ENCODE data around the gene LBX2.
A peak's percentile ranks its signal among the peaks of the same experiment; 100 is the strongest.

The LBX2 gene

DNA sequence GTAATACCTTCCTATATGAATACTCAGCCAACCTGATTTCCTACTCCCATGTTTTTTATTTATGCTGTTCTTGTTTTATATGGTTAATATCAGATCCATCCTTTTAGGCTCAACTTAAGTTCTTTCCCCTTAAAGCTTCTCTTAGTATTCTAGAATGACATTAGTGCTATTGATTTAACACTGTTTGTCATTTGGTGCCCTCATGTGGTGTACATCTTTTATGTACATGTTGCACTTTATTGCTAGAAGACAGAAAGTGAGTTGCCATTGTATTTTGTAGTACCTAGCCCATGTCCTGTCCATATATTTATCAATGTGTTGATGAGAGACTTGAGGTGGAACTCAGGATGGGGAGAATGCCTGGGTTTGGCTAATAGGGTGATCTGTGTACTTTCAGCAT, 32.8 kb upstream of the LBX2 start:
- no peaks in the 10 kb centered on the region for H3K27me3 ChIP-seq (ENCODE audit: insufficient read depth, low read depth)
- H3K4me3 ChIP-seq (IDR thresholded peaks at IDR 0.05; ENCODE audit: insufficient read depth, low read depth, low read length) = no peak overlapping the region
- TF ChIP-seq, protein P1, sequence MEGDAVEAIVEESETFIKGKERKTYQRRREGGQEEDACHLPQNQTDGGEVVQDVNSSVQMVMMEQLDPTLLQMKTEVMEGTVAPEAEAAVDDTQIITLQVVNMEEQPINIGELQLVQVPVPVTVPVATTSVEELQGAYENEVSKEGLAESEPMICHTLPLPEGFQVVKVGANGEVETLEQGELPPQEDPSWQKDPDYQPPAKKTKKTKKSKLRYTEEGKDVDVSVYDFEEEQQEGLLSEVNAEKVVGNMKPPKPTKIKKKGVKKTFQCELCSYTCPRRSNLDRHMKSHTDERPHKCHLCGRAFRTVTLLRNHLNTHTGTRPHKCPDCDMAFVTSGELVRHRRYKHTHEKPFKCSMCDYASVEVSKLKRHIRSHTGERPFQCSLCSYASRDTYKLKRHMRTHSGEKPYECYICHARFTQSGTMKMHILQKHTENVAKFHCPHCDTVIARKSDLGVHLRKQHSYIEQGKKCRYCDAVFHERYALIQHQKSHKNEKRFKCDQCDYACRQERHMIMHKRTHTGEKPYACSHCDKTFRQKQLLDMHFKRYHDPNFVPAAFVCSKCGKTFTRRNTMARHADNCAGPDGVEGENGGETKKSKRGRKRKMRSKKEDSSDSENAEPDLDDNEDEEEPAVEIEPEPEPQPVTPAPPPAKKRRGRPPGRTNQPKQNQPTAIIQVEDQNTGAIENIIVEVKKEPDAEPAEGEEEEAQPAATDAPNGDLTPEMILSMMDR (conservative IDR thresholded peaks at IDR 0.05; ENCODE audit: low read depth, low read length) = peak; percentile 51; the same call in 1 of the 2 replicates
- no peaks in the 10 kb centered on the region for H4K20me1 ChIP-seq (ENCODE audit: insufficient read depth)
- no peak overlapping the region for H3K9ac ChIP-seq
- H3K79me2 ChIP-seq (ENCODE audit: insufficient read depth, low read depth) = peaks cover 30% of the 10 kb centered on the region
- no peaks in the 10 kb centered on the region; the same call in 1 of the 2 replicates for H3K36me3 ChIP-seq (ENCODE audit: insufficient read depth)
- no peak overlapping the region for H3K27ac ChIP-seq
- H2AFZ ChIP-seq (ENCODE audit: low read depth) = no peak overlapping the region
- peaks cover 22% of the 10 kb centered on the region for H3K4me1 ChIP-seq (ENCODE audit: low read depth, poor library complexity, severe bottlenecking)
- no peak overlapping the region for H3K4me2 ChIP-seq

DNA sequence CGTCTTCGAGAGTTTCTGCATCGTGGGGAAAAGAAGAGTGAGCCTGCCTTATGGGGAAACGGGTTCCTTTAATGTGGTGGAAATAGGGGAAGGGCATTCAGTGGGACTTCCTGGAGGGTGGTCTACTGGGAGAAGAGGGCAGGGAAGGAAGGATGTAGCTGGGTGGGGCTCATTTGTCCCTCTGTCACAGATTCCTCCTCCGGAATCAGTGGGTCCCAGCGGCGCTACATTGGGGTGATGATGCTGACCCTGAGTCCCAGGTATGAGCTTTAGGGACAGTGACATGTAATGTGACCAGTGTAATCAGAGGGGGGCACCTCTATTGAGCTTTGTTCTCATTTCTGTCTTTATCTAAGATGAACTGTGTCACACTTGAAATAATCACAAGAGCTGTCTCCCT, 32.3 kb upstream of the LBX2 start:
- Histone ChIP-seq H3K27me3 (ENCODE audit: insufficient read depth, low read depth) (no peaks in the 10 kb centered on the region), H3K9ac (no peak overlapping the region), H3K4me1 (ENCODE audit: low read depth, poor library complexity, severe bottlenecking) (peaks cover 22% of the 10 kb centered on the region), H3K79me2 (ENCODE audit: insufficient read depth, low read depth) (peaks cover 30% of the 10 kb centered on the region), H3K4me2 (peak overlapping the region; percentile 90; the same call in 1 of the 2 replicates), H3K27ac (no peak overlapping the region), H2AFZ (ENCODE audit: low read depth) (no peak overlapping the region), H3K36me3 (ENCODE audit: insufficient read depth) (peaks cover 2% of the 10 kb centered on the region; the same call in 1 of the 2 replicates), H4K20me1 (ENCODE audit: insufficient read depth) (no peaks in the 10 kb centered on the region), H3K4me3 (IDR thresholded peaks at IDR 0.05; ENCODE audit: insufficient read depth, low read depth, low read length) (no peak overlapping the region)
- TF ChIP-seq, protein P1 (conservative IDR thresholded peaks at IDR 0.05; ENCODE audit: low read depth, low read length) = no peak

DNA sequence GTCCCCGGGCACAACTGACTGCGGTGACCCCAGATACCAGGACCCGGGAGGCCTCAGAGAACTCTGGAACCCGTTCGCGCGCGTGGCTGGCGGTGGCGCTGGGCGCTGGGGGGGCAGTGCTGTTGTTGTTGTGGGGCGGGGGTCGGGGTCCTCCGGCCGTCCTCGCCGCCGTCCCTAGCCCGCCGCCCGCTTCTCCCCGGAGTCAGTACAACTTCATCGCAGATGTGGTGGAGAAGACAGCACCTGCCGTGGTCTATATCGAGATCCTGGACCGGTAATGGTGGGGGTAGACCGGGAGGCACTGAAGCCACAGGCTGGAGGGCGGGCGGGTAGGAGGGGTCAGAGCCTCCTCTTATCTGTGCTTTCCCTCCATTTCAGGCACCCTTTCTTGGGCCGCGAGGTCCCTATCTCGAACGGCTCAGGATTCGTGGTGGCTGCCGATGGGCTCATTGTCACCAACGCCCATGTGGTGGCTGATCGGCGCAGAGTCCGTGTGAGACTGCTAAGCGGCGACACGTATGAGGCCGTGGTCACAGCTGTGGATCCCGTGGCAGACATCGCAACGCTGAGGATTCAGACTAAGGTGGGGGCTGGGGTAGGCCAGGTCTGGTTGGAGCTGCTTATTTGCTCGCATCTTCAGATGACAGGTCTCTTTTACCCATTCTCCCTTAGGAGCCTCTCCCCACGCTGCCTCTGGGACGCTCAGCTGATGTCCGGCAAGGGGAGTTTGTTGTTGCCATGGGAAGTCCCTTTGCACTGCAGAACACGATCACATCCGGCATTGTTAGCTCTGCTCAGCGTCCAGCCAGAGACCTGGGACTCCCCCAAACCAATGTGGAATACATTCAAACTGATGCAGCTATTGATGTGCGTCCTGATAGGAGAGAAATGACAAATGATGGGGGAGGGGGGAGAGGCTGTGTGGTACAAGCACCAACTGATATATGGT, 31.1 kb upstream of the LBX2 start:
- H3K4me3 ChIP-seq (IDR thresholded peaks at IDR 0.05; ENCODE audit: insufficient read depth, low read depth, low read length) = peak overlapping the region; percentile 72
- peak overlapping the region; percentile 91 for H3K9ac ChIP-seq
- H2AFZ ChIP-seq (ENCODE audit: low read depth) = peak overlapping the region; percentile 65
- H3K79me2 ChIP-seq (ENCODE audit: insufficient read depth, low read depth) = peaks cover 30% of the 10 kb centered on the region
- no peaks in the 10 kb centered on the region for H3K27me3 ChIP-seq (ENCODE audit: insufficient read depth, low read depth)
- H3K4me2 ChIP-seq = peak overlapping the region; percentile 90
- H3K4me1 ChIP-seq (ENCODE audit: low read depth, poor library complexity, severe bottlenecking) = peaks cover 22% of the 10 kb centered on the region
- H3K36me3 ChIP-seq (ENCODE audit: insufficient read depth) = peaks cover 4% of the 10 kb centered on the region; the same call in 1 of the 2 replicates
- H4K20me1 ChIP-seq (ENCODE audit: insufficient read depth) = no peaks in the 10 kb centered on the region
- peak overlapping the region; percentile 71 for H3K27ac ChIP-seq
- TF ChIP-seq, protein P1 (conservative IDR thresholded peaks at IDR 0.05; ENCODE audit: low read depth, low read length) = no peak

DNA sequence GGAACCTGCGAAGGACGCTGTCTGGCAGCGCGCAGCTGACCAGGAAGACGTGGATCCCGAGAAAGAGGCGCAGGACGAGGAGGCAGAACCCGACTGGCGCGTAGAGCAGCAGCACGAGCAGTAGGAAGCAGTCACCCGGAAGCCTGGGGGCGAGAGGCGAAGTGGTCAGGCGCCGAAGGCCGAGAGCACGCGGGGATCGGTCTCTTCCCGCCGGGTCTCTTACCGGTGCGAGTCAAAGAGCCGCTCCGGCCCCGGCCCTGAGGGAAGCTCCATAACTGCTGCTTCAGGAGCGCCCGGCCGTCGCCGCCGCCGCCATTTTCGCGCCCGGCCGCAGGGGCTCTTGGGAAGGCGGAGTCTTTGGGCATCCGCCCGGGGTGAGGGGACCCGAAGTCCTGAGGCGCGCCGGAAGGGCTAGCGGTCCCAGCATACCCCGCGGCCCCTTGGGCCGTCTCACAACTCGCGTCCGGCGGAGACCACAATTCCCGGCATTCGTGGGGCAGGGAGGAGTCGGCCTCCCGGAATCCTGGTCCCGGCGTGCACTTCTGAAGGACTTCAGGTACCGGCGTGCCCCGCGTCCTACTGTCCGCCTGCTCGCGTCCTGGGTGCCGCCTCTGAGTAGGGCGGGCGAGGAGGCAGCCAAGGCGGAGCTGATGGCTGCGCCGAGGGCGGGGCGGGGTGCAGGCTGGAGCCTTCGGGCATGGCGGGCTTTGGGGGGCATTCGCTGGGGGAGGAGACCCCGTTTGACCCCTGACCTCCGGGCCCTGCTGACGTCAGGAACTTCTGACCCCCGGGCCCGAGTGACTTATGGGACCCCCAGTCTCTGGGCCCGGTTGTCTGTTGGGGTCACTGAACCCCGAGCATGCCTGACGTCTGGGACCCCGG, 30.2 kb upstream of the LBX2 start, which contains the start of the genes AUP1 and HTRA2:
TSS of gene AUP1 (minus strand) at position 350 of the 882 bp plus-strand sequence. CDS start at position 273, 77 bp downstream.
TSS of gene HTRA2 (plus strand) at position 577 of the 882 bp plus-strand sequence. CDS start at position 651, 74 bp downstream.
- Histone ChIP-seq H3K79me2 (ENCODE audit: insufficient read depth, low read depth) (peaks cover 30% of the 10 kb centered on the region), H3K4me2 (peak within 1 kb of the TSS; percentile 100), H4K20me1 (ENCODE audit: insufficient read depth) (no peaks in the 10 kb centered on the region), H3K4me3 (IDR thresholded peaks at IDR 0.05; ENCODE audit: insufficient read depth, low read depth, low read length) (peak within 1 kb of the TSS; percentile 72), H3K27ac (peak within 1 kb of the TSS; percentile 71), H2AFZ (ENCODE audit: low read depth) (peak within 1 kb of the TSS; percentile 72), H3K27me3 (ENCODE audit: insufficient read depth, low read depth) (no peaks in the 10 kb centered on the region), H3K9ac (peak within 1 kb of the TSS; percentile 91), H3K36me3 (ENCODE audit: insufficient read depth) (peaks cover 4% of the 10 kb centered on the region; the same call in 1 of the 2 replicates), H3K4me1 (ENCODE audit: low read depth, poor library complexity, severe bottlenecking) (peaks cover 22% of the 10 kb centered on the region)
- TF ChIP-seq, protein P1 (conservative IDR thresholded peaks at IDR 0.05; ENCODE audit: low read depth, low read length) = no peak

Measured in KMS-11 (cell line).